ENCODE measurements around the gene SNX8.

DNA sequence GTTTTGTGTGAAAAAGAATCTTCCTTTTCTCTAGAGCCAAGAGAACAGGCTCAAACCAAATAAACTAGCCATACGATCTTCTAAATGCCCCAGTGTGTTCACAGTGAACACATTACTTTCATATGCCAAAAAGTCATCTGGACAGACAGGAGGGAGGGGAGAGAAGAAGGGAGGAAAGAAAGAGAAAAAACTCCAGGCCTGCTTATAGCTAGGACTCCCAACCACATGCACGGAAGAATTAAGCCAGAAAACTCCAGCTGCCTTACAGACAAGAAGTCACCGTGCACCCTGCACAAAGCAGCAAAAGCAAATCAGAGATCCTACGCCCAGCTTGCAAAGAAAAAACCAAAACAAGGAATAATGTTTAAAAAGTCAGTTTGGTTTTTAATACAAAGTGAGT lies 34.3 kb downstream of the SNX8 start:
- TF ChIP-seq CTCF (IDR thresholded peaks at IDR 0.05) (no peak), POLR2AphosphoS5 (IDR thresholded peaks at IDR 0.05) (no peak)
